IMR-90 (cell line): Measurements from ENCODE around the gene PRKCE.

ENCODE experiments used
- CTCF ChIP-seq: conservative IDR thresholded peaks from 2 replicates; pipeline ENCODE4 v1.5.1; 2012; ENCODE audit warnings: mild to moderate bottlenecking, low read depth, low read length, improper control_type of control experiment
- MAFK ChIP-seq: IDR thresholded peaks from 2 replicates; pipeline ENCODE4 v1.6.1; 2012; ENCODE audit warnings: low read depth, low read length, improper control_type of control experiment
- MXI1 ChIP-seq: IDR thresholded peaks from 2 replicates; pipeline ENCODE4 v1.6.1; 2012; ENCODE audit warnings: low read depth, mild to moderate bottlenecking, low read length, moderate library complexity, borderline replicate concordance
- POLR2A ChIP-seq: IDR thresholded peaks from 2 replicates; pipeline ENCODE4 v1.6.1; 2012; ENCODE audit warnings: mild to moderate bottlenecking, low read depth, low read length
- RAD21 ChIP-seq: IDR thresholded peaks from 2 replicates; pipeline ENCODE4 v1.6.1; 2012; ENCODE audit warnings: low read length, improper control_type of control experiment
- SMC3 ChIP-seq: fragments of 150-350 bp; IDR thresholded peaks from 2 replicates; pipeline ENCODE4 v1.6.1; 2016; ENCODE audit warnings: low read depth, mild to moderate bottlenecking, antibody characterized with exemption, low read length, moderate library complexity
- TF ChIP-seq, protein P1 (sequence below): fragments of 150-350 bp; IDR thresholded peaks from 2 replicates; pipeline ENCODE4 v1.6.1; 2017; ENCODE audit warnings: mild to moderate bottlenecking, antibody characterized with exemption, low read length, low read depth

GRCh38 chr2:46143429-46144132 lies 492.1 kb downstream of the PRKCE start:
- TF ChIP-seq CTCF, result no peak
- no peak for TF ChIP-seq RAD21
- TF ChIP-seq SMC3, result no peak
- TF ChIP-seq MXI1, result no peak
- TF ChIP-seq POLR2A, result no peak
- TF ChIP-seq, protein P1, sequence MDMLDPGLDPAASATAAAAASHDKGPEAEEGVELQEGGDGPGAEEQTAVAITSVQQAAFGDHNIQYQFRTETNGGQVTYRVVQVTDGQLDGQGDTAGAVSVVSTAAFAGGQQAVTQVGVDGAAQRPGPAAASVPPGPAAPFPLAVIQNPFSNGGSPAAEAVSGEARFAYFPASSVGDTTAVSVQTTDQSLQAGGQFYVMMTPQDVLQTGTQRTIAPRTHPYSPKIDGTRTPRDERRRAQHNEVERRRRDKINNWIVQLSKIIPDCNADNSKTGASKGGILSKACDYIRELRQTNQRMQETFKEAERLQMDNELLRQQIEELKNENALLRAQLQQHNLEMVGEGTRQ, result no peak
- TF ChIP-seq MAFK, result peak; percentile 26; the same call in 1 of the 2 replicates
